HL-60 (cell line): ENCODE measurements around the gene IGSF23.

ENCODE experiments used
- DNase-seq, 2 experiments: peaks; one replicate each; pipeline ENCODE4 v3.0.0-alpha.2; 2010 to 2020; ENCODE audit warnings: low read depth in 1 of 2, low spot score in 1 of 2
- H3K27ac ChIP-seq: fragments of 250-450 bp; sonication (Bioruptor Pico); replicated peaks from 2 replicates; pipeline ENCODE4 v1.5.1; 2020; ENCODE audit warnings: mild to moderate bottlenecking, moderate library complexity
- H3K27me3 ChIP-seq: fragments of 250-450 bp; sonication (Bioruptor Pico); 2 replicates; pipeline ENCODE4 v1.5.1; 2021; ENCODE audit warnings: mild to moderate bottlenecking, moderate library complexity; ENCODE audit not compliant: insufficient read depth, poor library complexity, severe bottlenecking
- H3K4me3 ChIP-seq: replicated peaks from 2 replicates; pipeline ENCODE4 v1.5.1; 2011; ENCODE audit warnings: mild to moderate bottlenecking, control low read depth, low read length; ENCODE audit not compliant: insufficient read depth
- GABPA ChIP-seq: IDR thresholded peaks from 2 replicates; pipeline ENCODE4 v1.6.1; 2012; ENCODE audit warnings: low read depth
- POLR2AphosphoS5 ChIP-seq: IDR thresholded peaks from 2 replicates; pipeline ENCODE4 v1.6.1; 2012; ENCODE audit warnings: low read depth
- REST ChIP-seq: IDR thresholded peaks from 2 replicates; pipeline ENCODE4 v1.6.1; 2012; ENCODE audit warnings: low read depth; ENCODE audit not compliant: insufficient replicate concordance
- SPI1 ChIP-seq: IDR thresholded peaks from 2 replicates; pipeline ENCODE4 v1.6.1; 2012; ENCODE audit warnings: low read depth, mild to moderate bottlenecking, borderline replicate concordance
- TF ChIP-seq, protein P1 (sequence below): IDR thresholded peaks from one replicate; pipeline ENCODE4 v1.5.1; 2011; ENCODE audit warnings: low read length, control low read depth, inconsistent platforms; ENCODE audit not compliant: insufficient read depth

Gene IGSF23

DNA sequence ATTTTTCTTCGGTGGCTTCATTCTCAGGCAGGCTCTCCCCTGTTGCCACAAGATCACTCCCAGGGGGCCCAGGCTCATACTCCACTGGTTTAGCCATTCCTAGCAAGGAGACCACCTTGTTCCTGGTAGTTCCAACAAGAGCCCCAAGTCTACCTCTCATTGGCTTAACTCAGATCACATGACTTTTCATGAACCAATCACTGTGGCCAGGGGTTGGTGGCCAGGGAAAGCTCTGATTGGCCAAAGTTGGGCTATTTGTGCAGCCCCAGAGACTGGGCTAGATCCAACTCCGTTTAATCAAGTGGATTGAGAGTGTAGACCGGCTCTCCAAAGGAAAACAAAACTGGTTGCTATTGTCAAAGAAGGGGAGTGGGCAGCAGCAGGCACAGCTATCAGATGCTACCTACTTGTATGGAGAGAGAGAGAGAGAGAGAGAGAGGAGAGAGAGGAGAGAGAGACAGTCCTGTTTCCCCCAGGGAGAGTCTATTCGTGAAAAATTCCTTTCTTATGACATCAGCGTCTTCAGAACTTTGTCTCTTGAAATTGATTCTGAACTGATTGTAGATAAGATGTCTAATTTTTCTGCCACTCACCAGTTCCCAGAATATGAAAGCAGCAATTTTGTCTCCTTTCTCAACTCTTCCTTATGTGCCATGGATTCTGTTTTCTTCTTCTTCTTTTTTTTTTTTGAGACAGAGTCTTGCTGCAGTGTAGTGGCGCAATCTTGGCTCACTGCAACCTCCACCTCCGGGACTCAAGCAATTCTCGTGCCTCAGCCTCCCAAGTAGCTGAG lies 63.9 kb downstream of the IGSF23 start:
- no peak for TF ChIP-seq POLR2AphosphoS5
- TF ChIP-seq, protein P1, sequence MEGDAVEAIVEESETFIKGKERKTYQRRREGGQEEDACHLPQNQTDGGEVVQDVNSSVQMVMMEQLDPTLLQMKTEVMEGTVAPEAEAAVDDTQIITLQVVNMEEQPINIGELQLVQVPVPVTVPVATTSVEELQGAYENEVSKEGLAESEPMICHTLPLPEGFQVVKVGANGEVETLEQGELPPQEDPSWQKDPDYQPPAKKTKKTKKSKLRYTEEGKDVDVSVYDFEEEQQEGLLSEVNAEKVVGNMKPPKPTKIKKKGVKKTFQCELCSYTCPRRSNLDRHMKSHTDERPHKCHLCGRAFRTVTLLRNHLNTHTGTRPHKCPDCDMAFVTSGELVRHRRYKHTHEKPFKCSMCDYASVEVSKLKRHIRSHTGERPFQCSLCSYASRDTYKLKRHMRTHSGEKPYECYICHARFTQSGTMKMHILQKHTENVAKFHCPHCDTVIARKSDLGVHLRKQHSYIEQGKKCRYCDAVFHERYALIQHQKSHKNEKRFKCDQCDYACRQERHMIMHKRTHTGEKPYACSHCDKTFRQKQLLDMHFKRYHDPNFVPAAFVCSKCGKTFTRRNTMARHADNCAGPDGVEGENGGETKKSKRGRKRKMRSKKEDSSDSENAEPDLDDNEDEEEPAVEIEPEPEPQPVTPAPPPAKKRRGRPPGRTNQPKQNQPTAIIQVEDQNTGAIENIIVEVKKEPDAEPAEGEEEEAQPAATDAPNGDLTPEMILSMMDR, result no peak
- TF ChIP-seq REST, result no peak
- no peak for TF ChIP-seq GABPA
- no peak for TF ChIP-seq SPI1
- Histone ChIP-seq H3K27ac (no peak overlapping the region), H3K27me3 (no peaks in the 10 kb centered on the region), H3K4me3 (no peak overlapping the region)
- peak in 1 of 2 experiments; percentile 52 for DNase-seq

DNA sequence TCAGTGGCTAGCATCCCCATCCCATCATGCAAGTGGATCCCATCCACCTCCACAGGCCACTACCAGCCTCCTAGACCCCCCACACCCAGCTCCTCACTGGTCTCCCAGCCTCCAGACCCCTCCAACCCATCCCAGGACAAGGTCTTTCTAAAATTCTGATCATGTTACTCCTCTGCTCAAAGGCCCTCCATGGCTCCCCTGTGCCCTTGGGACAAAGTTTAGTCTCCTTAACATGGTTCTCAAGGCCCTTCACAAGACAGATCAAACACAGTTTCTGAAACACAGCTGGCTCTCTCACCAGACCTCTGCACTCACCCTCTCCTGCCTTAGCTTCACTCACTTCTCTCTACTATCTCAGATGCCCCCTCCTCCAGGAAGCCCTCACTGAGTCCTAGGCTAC lies 67.2 kb downstream of the IGSF23 start:
- no peak overlapping the region for H3K27ac ChIP-seq
- DNase-seq, result no peak
- no peak for TF ChIP-seq REST
- TF ChIP-seq, protein P1, result no peak
- no peak for TF ChIP-seq POLR2AphosphoS5
- no peak for TF ChIP-seq GABPA
- H3K27me3 ChIP-seq, result no peaks in the 10 kb centered on the region
- H3K4me3 ChIP-seq, result no peak overlapping the region

DNA sequence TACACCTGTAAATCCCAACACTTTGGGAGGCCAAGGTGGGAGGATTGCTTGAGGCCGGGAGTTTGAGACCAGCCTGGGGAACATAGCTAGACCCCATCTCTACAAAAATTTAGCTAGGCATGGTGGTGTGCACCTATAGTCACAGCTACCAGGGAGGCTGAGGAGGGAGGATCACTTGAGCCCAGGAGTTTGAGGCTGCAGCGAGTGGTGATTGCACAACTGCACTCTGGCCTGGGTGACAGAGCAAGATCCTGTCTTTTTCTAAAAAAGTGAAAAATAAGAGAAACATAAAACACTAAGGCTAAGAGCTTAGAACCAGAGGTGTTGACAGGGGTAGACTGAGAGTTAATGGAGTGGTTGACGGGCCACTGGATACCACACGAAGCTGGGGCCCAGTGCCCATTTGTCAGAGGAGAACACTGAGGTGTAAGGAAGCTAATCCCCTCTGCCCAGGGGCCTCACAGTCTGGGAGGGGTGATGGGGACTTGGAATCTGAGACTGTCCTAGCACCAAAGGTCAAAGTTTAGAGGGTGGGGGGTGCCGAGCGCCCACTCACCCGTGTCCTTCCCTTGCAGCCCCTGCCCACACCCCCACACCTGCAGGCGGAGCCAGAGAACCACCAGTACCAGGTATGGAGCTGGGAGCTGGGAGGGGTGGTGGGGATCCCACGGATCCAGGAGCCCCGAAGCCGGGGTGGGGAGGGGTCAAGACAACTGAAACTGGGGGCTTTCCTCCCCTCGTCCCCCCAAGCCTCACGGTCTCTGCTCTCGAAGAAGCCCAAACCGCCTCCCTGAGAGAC lies 68.8 kb downstream of the IGSF23 start:
- TF ChIP-seq POLR2AphosphoS5, result no peak
- Histone ChIP-seq H3K27ac (no peak overlapping the region), H3K27me3 (no peaks in the 10 kb centered on the region), H3K4me3 (no peak overlapping the region)
- no peak for DNase-seq

- Histone ChIP-seq H3K27me3 (no peaks in the 10 kb centered on the region), H3K27ac (no peak overlapping the region), H3K4me3 (no peak overlapping the region)
- DNase-seq, result no peak
- TF ChIP-seq SPI1 (no peak), POLR2AphosphoS5 (no peak)
These were observed 69.4 kb downstream of the IGSF23 start for GRCh38 chr19:44682807-44683206.
